Tibial nerve (tissue), 4 donors: Measurements from ENCODE around the gene KRTAP5-8. TPM values are rescaled to one million over a fixed set of nuclear protein-coding genes. Genes with fewer than 3 reads are reported as not detected.

Experiments
- DNase-seq, 2 donors: peaks; one replicate each; pipeline ENCODE4 v3.0.0-alpha.2; 2019; ENCODE audit warnings: low spot score in 2 of 2
- H3K27ac ChIP-seq, 4 donors: fragments of 200-600 bp; sonication (generic) in 3 of 4; one replicate each; pipeline ENCODE4 v1.5.1; 2017 to 2019; ENCODE audit warnings: mild to moderate bottlenecking in 1 of 4
- H3K27me3 ChIP-seq, 2 donors: fragments of 200-600 bp; sonication (generic) in 1 of 2; one replicate each; pipeline versions ENCODE4 v1.5.1 to v1.6.0; 2017 to 2019
- H3K36me3 ChIP-seq, 3 donors: fragments of 200-600 bp; sonication (generic); one replicate each; pipeline ENCODE4 v1.5.1; 2018 to 2019
- H3K4me1 ChIP-seq, 4 donors: fragments of 200-600 bp; sonication (generic) in 3 of 4; one replicate each; pipeline ENCODE4 v1.5.1; 2017 to 2019
- H3K4me3 ChIP-seq, 4 donors: fragments of 200-600 bp; sonication (generic) in 3 of 4; one replicate each; pipeline ENCODE4 v1.5.1; 2017 to 2019; ENCODE audit warnings: mild to moderate bottlenecking in 1 of 4, moderate library complexity in 1 of 4
- H3K9me3 ChIP-seq, 4 donors: fragments of 200-600 bp; sonication (generic) in 3 of 4; one replicate each; pipeline ENCODE4 v1.5.1; 2017 to 2019
- EP300 ChIP-seq, 2 donors: sonication (generic); formaldehyde crosslinking; IDR thresholded peaks; one replicate each; pipeline ENCODE4 v1.6.1; 2017; ENCODE audit warnings: antibody characterized with exemption in 2 of 2, mild to moderate bottlenecking in 1 of 2
- POLR2A ChIP-seq, 2 donors: fragments of 450-650 bp; IDR thresholded peaks; one replicate each; pipeline ENCODE4 v1.6.1; 2017; ENCODE audit warnings: antibody characterized with exemption in 2 of 2, mild to moderate bottlenecking in 2 of 2, moderate library complexity in 2 of 2
- WGBS, 2 donors: methylation state at CpG; one replicate each; pipeline ENCODE4 v1.1.5; 2018; 5-methylcytosine and 5-hydroxymethylcytosine counted together
- total RNA-seq, 4 donors: library from RNA; depleted of rRNA; stranded (reverse); fragments of >200 nt; gene quantifications; one replicate each; pipeline ENCODE4 v1.1.0, GENCODE V29; 2016
- TF ChIP-seq, protein P1 (sequence below), 5 experiments: fragments of 200-600 bp in 3 of 5; fragments of 450-650 bp in 2 of 5; sonication (generic) in 3 of 5; IDR thresholded peaks; one replicate each; pipeline ENCODE4 v1.5.1; 2016 to 2019; ENCODE audit warnings: antibody characterized with exemption in 5 of 5, mild to moderate bottlenecking in 3 of 5, moderate library complexity in 2 of 5

Gene KRTAP5-8
- total RNA-seq, 4 donors from 2014 or later = 0.63 to 2.8 TPM; not detected in 2

GRCh38 chr11:71505781-71506180, 32.0 kb upstream of the KRTAP5-8 start:
- Histone ChIP-seq H3K27ac (no peak overlapping the region), H3K36me3 (peaks cover 0 to 63% (median 9%) of the 10 kb centered on the region in 3 donors), H3K27me3 (no peaks in the 10 kb centered on the region), H3K4me3 (no peak overlapping the region), H3K9me3 (peaks cover 0 to 44% (median 5%) of the 10 kb centered on the region in 4 donors), H3K4me1 (no peaks in the 10 kb centered on the region)
- 80 to 83% methylated on average over 9 of the region's 9 CpGs for WGBS, 2 donors
- TF ChIP-seq, protein P1, sequence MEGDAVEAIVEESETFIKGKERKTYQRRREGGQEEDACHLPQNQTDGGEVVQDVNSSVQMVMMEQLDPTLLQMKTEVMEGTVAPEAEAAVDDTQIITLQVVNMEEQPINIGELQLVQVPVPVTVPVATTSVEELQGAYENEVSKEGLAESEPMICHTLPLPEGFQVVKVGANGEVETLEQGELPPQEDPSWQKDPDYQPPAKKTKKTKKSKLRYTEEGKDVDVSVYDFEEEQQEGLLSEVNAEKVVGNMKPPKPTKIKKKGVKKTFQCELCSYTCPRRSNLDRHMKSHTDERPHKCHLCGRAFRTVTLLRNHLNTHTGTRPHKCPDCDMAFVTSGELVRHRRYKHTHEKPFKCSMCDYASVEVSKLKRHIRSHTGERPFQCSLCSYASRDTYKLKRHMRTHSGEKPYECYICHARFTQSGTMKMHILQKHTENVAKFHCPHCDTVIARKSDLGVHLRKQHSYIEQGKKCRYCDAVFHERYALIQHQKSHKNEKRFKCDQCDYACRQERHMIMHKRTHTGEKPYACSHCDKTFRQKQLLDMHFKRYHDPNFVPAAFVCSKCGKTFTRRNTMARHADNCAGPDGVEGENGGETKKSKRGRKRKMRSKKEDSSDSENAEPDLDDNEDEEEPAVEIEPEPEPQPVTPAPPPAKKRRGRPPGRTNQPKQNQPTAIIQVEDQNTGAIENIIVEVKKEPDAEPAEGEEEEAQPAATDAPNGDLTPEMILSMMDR (IDR thresholded peaks at IDR 0.05) = no peak
- TF ChIP-seq POLR2A (IDR thresholded peaks at IDR 0.05) (no peak), EP300 (IDR thresholded peaks at IDR 0.05) (no peak)
- DNase-seq = no peak

GRCh38 chr11:71507102-71507501, 30.7 kb upstream of the KRTAP5-8 start:
- Histone ChIP-seq H3K27me3 (no peaks in the 10 kb centered on the region), H3K4me1 (no peaks in the 10 kb centered on the region), H3K27ac (no peak overlapping the region), H3K4me3 (no peak overlapping the region), H3K9me3 (peaks cover 0 to 58% (median 5%) of the 10 kb centered on the region in 4 donors), H3K36me3 (peaks cover 0 to 50% (median 0%) of the 10 kb centered on the region in 3 donors)
- TF ChIP-seq, protein P1 (IDR thresholded peaks at IDR 0.05) = no peak
- TF ChIP-seq POLR2A (IDR thresholded peaks at IDR 0.05) (no peak), EP300 (IDR thresholded peaks at IDR 0.05) (no peak)
- no peak for DNase-seq
- WGBS, 2 donors = 94 to 95% methylated on average over 5 of the region's 5 CpGs

GRCh38 chr11:71518506-71519471, 19.0 kb upstream of the KRTAP5-8 start:
- no peak for DNase-seq
- 91 to 97% methylated on average over 33 to 44 of the region's 55 CpGs for WGBS, 2 donors
- peaks cover 0 to 11% (median 0%) of the 10 kb centered on the region in 3 donors for H3K36me3 ChIP-seq
- H3K27ac ChIP-seq = no peak overlapping the region
- H3K4me1 ChIP-seq = no peaks in the 10 kb centered on the region
- peaks cover 0 to 12% (median 0%) of the 10 kb centered on the region in 4 donors for H3K9me3 ChIP-seq
- TF ChIP-seq EP300 (IDR thresholded peaks at IDR 0.05) = no peak
- TF ChIP-seq, protein P1 (IDR thresholded peaks at IDR 0.05) = no peak
- no peak for TF ChIP-seq POLR2A (IDR thresholded peaks at IDR 0.05)
- H3K27me3 ChIP-seq = no peaks in the 10 kb centered on the region
- H3K4me3 ChIP-seq = no peak overlapping the region

DNA sequence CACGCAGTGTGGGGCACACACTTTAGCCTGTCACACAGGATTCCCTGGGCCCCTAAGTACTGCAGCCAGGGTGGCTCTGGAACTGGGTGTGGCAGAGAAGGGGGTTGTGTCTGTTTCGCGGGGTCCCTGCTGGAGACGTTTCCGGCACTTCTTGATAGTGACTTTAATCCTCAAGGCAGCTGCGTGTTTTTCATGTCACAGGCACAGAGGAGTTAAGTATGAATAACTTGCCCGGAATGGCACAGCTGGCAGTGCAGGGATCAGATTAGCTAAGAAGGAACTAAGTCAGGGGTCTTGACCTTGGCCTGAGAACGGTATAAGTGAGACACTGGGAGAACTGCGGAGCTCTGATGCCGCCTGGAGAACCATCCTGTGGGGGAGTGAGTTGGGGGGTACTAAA, 18.3 kb upstream of the KRTAP5-8 start:
- Histone ChIP-seq H3K27me3 (no peaks in the 10 kb centered on the region), H3K4me3 (no peak overlapping the region), H3K9me3 (peaks cover 0 to 12% (median 0%) of the 10 kb centered on the region in 4 donors), H3K27ac (no peak overlapping the region), H3K36me3 (peaks cover 0 to 11% (median 0%) of the 10 kb centered on the region in 3 donors), H3K4me1 (no peaks in the 10 kb centered on the region)
- no peak for DNase-seq
- 64 to 66% methylated on average over 10 of the region's 10 CpGs for WGBS, 2 donors
- no peak for TF ChIP-seq EP300 (IDR thresholded peaks at IDR 0.05)
- TF ChIP-seq POLR2A (IDR thresholded peaks at IDR 0.05) = no peak
- TF ChIP-seq, protein P1 (IDR thresholded peaks at IDR 0.05) = no peak
